Activated CD4-positive, alpha-beta T cell treated with anti-CD3 and anti-CD28 coated beads for 36 hours (primary cell): Measurements from ENCODE around the gene NECTIN2. TPM values are rescaled to one million over a fixed set of nuclear protein-coding genes. Genes with fewer than 3 reads are reported as not detected.

ENCODE experiments used
- ATAC-seq: fragments of 200-7000 bp; cut with Tn5 transposase; one replicate; pipeline ENCODE4 v1.10.0; 2021; ENCODE audit warnings: mild to moderate bottlenecking, moderate library complexity
- CTCF ChIA-PET: fragments of 350-600 bp; sonication (Branson Sonifier 250); formaldehyde crosslinking; loops from one replicate; lab custom pipeline; 2021; ENCODE audit warnings: antibody characterized with exemption; lab: Charles Lee
- POLR2A ChIA-PET: fragments of 350-600 bp; sonication (Branson Sonifier 250); formaldehyde crosslinking; loops from one replicate; lab custom pipeline; 2021; ENCODE audit warnings: antibody characterized with exemption, inconsistent platforms; lab: Charles Lee
- DNase-seq: peaks from one replicate; pipeline ENCODE4 v3.0.0-alpha.2; 2020
- H3K27ac Mint-ChIP-seq: one replicate; pipeline ENCODE4 v1.8.0; 2021; ENCODE audit warnings: mixed read lengths
- H3K27me3 Mint-ChIP-seq: one replicate; pipeline ENCODE4 v1.8.0; 2021; ENCODE audit warnings: mixed read lengths
- H3K36me3 Mint-ChIP-seq: one replicate; pipeline ENCODE4 v1.8.0; 2021; ENCODE audit warnings: low read depth, mixed read lengths
- H3K4me1 Mint-ChIP-seq: one replicate; pipeline ENCODE4 v1.8.0; 2021; ENCODE audit warnings: mixed read lengths
- H3K4me3 Mint-ChIP-seq: one replicate; pipeline ENCODE4 v1.8.0; 2021; ENCODE audit warnings: mild to moderate bottlenecking, moderate library complexity, mixed read lengths
- H3K9me3 Mint-ChIP-seq: one replicate; pipeline ENCODE4 v1.8.0; 2021; ENCODE audit warnings: low read depth, mixed read lengths
- intact Hi-C, 2 experiments: fragments of 100-400 bp; cut with DNase I in 1 of 2; cut with micrococcal nuclease in 1 of 2; formaldehyde crosslinking; loops; one replicate each; pipeline versions ENCODE4 v1.14.2 to v1.15.1; 2022 to 2024; cut with DNase I, micrococcal nuclease
- total RNA-seq, 2 experiments: library from RNA; stranded (reverse); gene quantifications; one replicate each; pipeline ENCODE4 v1.2.3, GENCODE V29; 2021

The NECTIN2 gene
- total RNA-seq, 2 experiments from 2014 or later: 0.80 to 0.93 TPM

DNA sequence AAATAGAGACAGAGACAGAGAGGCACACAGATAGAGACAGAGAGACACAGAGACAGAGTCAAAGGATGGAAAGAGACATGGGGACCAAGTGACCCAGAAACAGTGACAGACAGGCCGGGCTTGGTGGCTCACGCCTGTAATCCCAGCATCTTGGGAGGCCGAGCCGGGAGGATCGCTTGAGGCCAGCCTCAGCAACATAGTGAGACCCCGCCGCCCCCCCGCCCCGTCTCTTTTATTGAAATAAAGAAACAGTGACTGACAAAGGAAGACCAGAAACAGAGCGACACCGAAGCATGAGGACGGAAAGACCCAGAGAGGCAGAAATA is 848 bp upstream of the NECTIN2 start:
- POLR2A ChIA-PET: no interaction called here
- peak overlapping the region; percentile 10 for H3K27ac Mint-ChIP-seq
- H3K36me3 Mint-ChIP-seq: no peaks in the 10 kb centered on the region
- DNase-seq (no peak), ATAC-seq (no peak)
- CTCF ChIA-PET: interaction anchor here (1.4 kb wide), 1 partner anchor 121 kb away, joined by 10 read pairs; no protein-coding TSS in a partner anchor
- peak overlapping the region; percentile 73 for H3K4me3 Mint-ChIP-seq
- H3K9me3 Mint-ChIP-seq: no peaks in the 10 kb centered on the region
- H3K27me3 Mint-ChIP-seq: peaks cover 21% of the 10 kb centered on the region
- intact Hi-C loops: loop anchor here (1.0 to 10.0 kb wide), 13 partner anchors 45 to 334 kb away; partner anchors contain the start of genes BLOC1S3 (in 1 of the 2), CEACAM16 (in 1 of the 2), RELB (in 1 of the 2) and TRAPPC6A (in 1 of the 2)
- H3K4me1 Mint-ChIP-seq: peaks cover 21% of the 10 kb centered on the region

DNA sequence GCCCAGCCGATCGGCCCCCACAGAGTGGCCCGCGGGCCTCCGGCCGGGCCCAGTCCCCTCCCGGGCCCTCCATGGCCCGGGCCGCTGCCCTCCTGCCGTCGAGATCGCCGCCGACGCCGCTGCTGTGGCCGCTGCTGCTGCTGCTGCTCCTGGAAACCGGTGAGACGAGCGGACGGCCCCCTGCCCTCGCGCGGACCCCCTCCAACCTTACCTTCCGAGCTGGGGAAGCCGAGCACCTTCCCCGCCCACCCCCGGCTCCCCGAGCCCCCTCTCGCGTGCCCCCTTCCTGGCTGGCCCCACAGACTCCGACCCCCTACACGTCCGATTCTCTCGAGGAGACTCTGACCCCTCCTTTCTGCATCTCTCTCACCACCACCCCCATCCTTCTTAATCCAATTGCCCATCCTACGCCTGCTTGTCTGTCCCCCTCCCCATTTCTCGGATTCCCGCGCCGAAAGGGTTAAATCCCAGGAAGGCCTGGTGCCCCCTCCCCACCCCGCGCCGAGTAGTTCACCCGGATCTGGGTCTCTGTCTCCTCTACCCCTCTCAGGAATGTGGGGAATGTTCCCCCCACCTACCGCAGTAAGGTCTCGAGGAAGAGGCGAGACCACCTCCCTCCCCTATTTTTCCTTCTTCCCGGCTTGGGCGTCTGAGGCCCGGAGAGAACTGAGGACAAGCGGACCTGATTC is 502 bp downstream of the NECTIN2 start:
- Mint-ChIP-seq H3K36me3 (no peaks in the 10 kb centered on the region), H3K4me1 (peaks cover 21% of the 10 kb centered on the region), H3K9me3 (no peaks in the 10 kb centered on the region), H3K4me3 (peak overlapping the region; percentile 73), H3K27ac (no peak overlapping the region), H3K27me3 (peaks cover 21% of the 10 kb centered on the region)
- POLR2A ChIA-PET: no interaction called here
- no peak for DNase-seq
- CTCF ChIA-PET: interaction anchor here (0.6 to 1.4 kb wide), 4 partner anchors 34 to 154 kb away, joined by 3 to 10 read pairs (median 3); no protein-coding TSS in a partner anchor
- intact Hi-C loops: loop anchor here (1.0 to 10.0 kb wide), 4 partner anchors 64 to 152 kb away; partner anchors contain the start of genes CLPTM1 (in 2 of the 2) and CEACAM16 (in 1 of the 2)
- ATAC-seq: no peak

- POLR2A ChIA-PET: no interaction called here
- H3K36me3 Mint-ChIP-seq: no peaks in the 10 kb centered on the region
- intact Hi-C loops: loop anchor here in 1 of 2 experiments (2.0 to 10.0 kb wide), 3 partner anchors 65 to 153 kb away; partner anchors contain the start of genes CEACAM16 and CLPTM1
These were observed 1.3 kb downstream of the NECTIN2 start for GRCh38 chr19:44847144-44848035.

GRCh38 chr19:44848036-44848811 is 2.1 kb downstream of the NECTIN2 start:
- Mint-ChIP-seq H3K9me3 (no peaks in the 10 kb centered on the region), H3K4me1 (peaks cover 21% of the 10 kb centered on the region), H3K27me3 (peaks cover 21% of the 10 kb centered on the region), H3K36me3 (no peaks in the 10 kb centered on the region), H3K27ac (no peak overlapping the region), H3K4me3 (no peak overlapping the region)
- peak; percentile 14 for DNase-seq
- no peak for ATAC-seq
- POLR2A ChIA-PET: interaction anchor here (0.6 kb wide), 1 partner anchor 687 kb away, joined by 3 read pairs; no protein-coding TSS in a partner anchor
- intact Hi-C loops: loop anchor here in 1 of 2 experiments (5.0 to 10.0 kb wide), 2 partner anchors 66 to 153 kb away; partner anchors contain the start of gene CEACAM16
- CTCF ChIA-PET: interaction anchor here (0.7 to 0.8 kb wide), 3 partner anchors 55 to 121 kb away, joined by 3 to 5 read pairs (median 4); no protein-coding TSS in a partner anchor

More at GRCh38 chr19:44847144-44848035, 1.3 kb downstream of the NECTIN2 start:
- Mint-ChIP-seq H3K27me3 (peaks cover 21% of the 10 kb centered on the region), H3K9me3 (no peaks in the 10 kb centered on the region), H3K4me3 (peak overlapping the region; percentile 58), H3K27ac (no peak overlapping the region), H3K4me1 (peaks cover 21% of the 10 kb centered on the region)
- CTCF ChIA-PET: interaction anchor here (0.7 to 0.8 kb wide), 3 partner anchors 35 to 120 kb away, joined by 3 to 4 read pairs (median 3); no protein-coding TSS in a partner anchor
- ATAC-seq: no peak
- DNase-seq: peak; percentile 17

- Mint-ChIP-seq H3K36me3 (no peaks in the 10 kb centered on the region), H3K4me1 (peaks cover 21% of the 10 kb centered on the region), H3K4me3 (no peak overlapping the region), H3K27ac (no peak overlapping the region), H3K9me3 (no peaks in the 10 kb centered on the region), H3K27me3 (peaks cover 23% of the 10 kb centered on the region)
- ChIA-PET CTCF (interaction anchor here (0.8 kb wide), 1 partner anchor 64 kb away, joined by 5 read pairs; no protein-coding TSS in a partner anchor), POLR2A (interaction anchor here (0.6 kb wide), 1 partner anchor 686 kb away, joined by 3 read pairs; no protein-coding TSS in a partner anchor)
- DNase-seq (no peak), ATAC-seq (no peak)
- intact Hi-C loops: loop anchor here in 1 of 2 experiments (5.0 to 10.0 kb wide), 2 partner anchors 67 to 154 kb away; partner anchors contain the start of gene CEACAM16
These were observed 2.8 kb downstream of the NECTIN2 start for GRCh38 chr19:44848812-44849447.

- H3K27ac Mint-ChIP-seq: no peak overlapping the region
- intact Hi-C loops: no loop called here
- no peak overlapping the region for H3K4me3 Mint-ChIP-seq
- POLR2A ChIA-PET: no interaction called here
- no peaks in the 10 kb centered on the region for H3K9me3 Mint-ChIP-seq
- H3K27me3 Mint-ChIP-seq: peaks cover 16% of the 10 kb centered on the region
- ATAC-seq (no peak), DNase-seq (no peak)
- H3K36me3 Mint-ChIP-seq: no peaks in the 10 kb centered on the region
- CTCF ChIA-PET: no interaction called here
- peaks cover 12% of the 10 kb centered on the region for H3K4me1 Mint-ChIP-seq
These were observed 4.6 kb downstream of the NECTIN2 start for GRCh38 chr19:44850641-44851109.

- no peak overlapping the region for H3K4me3 Mint-ChIP-seq
- peaks cover 10% of the 10 kb centered on the region for H3K4me1 Mint-ChIP-seq
- H3K27ac Mint-ChIP-seq: no peak overlapping the region
- ATAC-seq (no peak), DNase-seq (no peak)
- no peaks in the 10 kb centered on the region for H3K9me3 Mint-ChIP-seq
- intact Hi-C loops: no loop called here
- H3K36me3 Mint-ChIP-seq: no peaks in the 10 kb centered on the region
- CTCF ChIA-PET: no interaction called here
- peaks cover 16% of the 10 kb centered on the region for H3K27me3 Mint-ChIP-seq
- POLR2A ChIA-PET: no interaction called here
These were observed 5.3 kb downstream of the NECTIN2 start for GRCh38 chr19:44851427-44851826.

DNA sequence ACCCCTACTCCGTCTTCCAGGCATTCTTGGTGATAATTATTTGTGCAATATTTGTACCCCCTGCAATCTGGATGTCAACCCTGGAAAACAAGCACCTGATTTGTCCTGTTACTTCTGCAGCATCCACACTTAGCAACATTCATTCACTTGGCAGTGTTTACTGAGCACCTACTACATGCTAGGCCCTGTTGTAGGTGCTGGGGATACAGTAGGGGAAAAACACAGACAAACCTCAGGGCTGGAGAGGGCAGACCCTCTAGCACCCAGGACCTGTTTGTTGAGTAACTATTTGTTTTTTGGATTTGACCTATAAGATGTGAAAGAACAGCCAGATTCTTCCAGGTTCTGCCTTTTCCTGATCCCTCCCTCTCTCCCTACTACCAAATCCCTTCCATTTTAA is 9.5 kb downstream of the NECTIN2 start:
- H3K9me3 Mint-ChIP-seq: no peaks in the 10 kb centered on the region
- no peak overlapping the region for H3K27ac Mint-ChIP-seq
- ChIA-PET POLR2A (no interaction called here), CTCF (no interaction called here)
- ATAC-seq: no peak
- DNase-seq: no peak
- H3K27me3 Mint-ChIP-seq: peaks cover 4% of the 10 kb centered on the region
- intact Hi-C loops: no loop called here
- H3K4me3 Mint-ChIP-seq: no peak overlapping the region
- no peaks in the 10 kb centered on the region for H3K36me3 Mint-ChIP-seq
- H3K4me1 Mint-ChIP-seq: no peaks in the 10 kb centered on the region

- peaks cover 4% of the 10 kb centered on the region for H3K27me3 Mint-ChIP-seq
- no peak for ATAC-seq
- no peaks in the 10 kb centered on the region for H3K9me3 Mint-ChIP-seq
- H3K4me3 Mint-ChIP-seq: no peak overlapping the region
- H3K4me1 Mint-ChIP-seq: no peaks in the 10 kb centered on the region
- no peaks in the 10 kb centered on the region for H3K36me3 Mint-ChIP-seq
- POLR2A ChIA-PET: interaction anchor here (0.6 kb wide), 1 partner anchor 108 kb away, joined by 3 read pairs; no protein-coding TSS in a partner anchor
- no peak overlapping the region for H3K27ac Mint-ChIP-seq
- intact Hi-C loops: no loop called here
- no peak for DNase-seq
- CTCF ChIA-PET: no interaction called here
These were observed 10.5 kb downstream of the NECTIN2 start for GRCh38 chr19:44856421-44857083.

- Mint-ChIP-seq H3K9me3 (no peaks in the 10 kb centered on the region), H3K27me3 (peaks cover 4% of the 10 kb centered on the region), H3K4me3 (no peak overlapping the region), H3K36me3 (no peaks in the 10 kb centered on the region), H3K4me1 (no peaks in the 10 kb centered on the region), H3K27ac (no peak overlapping the region)
- ATAC-seq: no peak
- intact Hi-C loops: no loop called here
- ChIA-PET CTCF (no interaction called here), POLR2A (no interaction called here)
- DNase-seq: no peak
These were observed 11.7 kb downstream of the NECTIN2 start for GRCh38 chr19:44857837-44858236.
